HEK293 (cell line): ENCODE data around the gene ADRM1.
A peak's percentile ranks its signal among the peaks of the same experiment; 100 is the strongest.

Experiments used
- GLIS1 ChIP-seq: fragments of 450-650 bp; formaldehyde crosslinking; IDR thresholded peaks from 2 replicates; pipeline ENCODE4 v1.5.1; 2016; ENCODE audit warnings: missing biosample characterization, missing genetic modification characterization
- KLF1 ChIP-seq: fragments of 450-650 bp; formaldehyde crosslinking; IDR thresholded peaks from 2 replicates; pipeline ENCODE4 v1.5.1; 2016; ENCODE audit warnings: missing biosample characterization, missing genetic modification characterization
- PRDM6 ChIP-seq: fragments of 450-650 bp; formaldehyde crosslinking; IDR thresholded peaks from 2 replicates; pipeline ENCODE4 v1.5.1; 2017; ENCODE audit warnings: missing biosample characterization, missing genetic modification characterization
- SP2 ChIP-seq: fragments of 450-650 bp; formaldehyde crosslinking; IDR thresholded peaks from 2 replicates; pipeline ENCODE4 v1.5.1; 2016; ENCODE audit warnings: missing biosample characterization, missing genetic modification characterization
- TCF7L2 ChIP-seq: IDR thresholded peaks from 2 replicates; pipeline ENCODE4 v1.6.1; 2011; ENCODE audit warnings: low read depth, mild to moderate bottlenecking, inconsistent platforms, low read length, moderate library complexity, borderline replicate concordance
- YY2 ChIP-seq: fragments of 450-650 bp; formaldehyde crosslinking; IDR thresholded peaks from 2 replicates; pipeline ENCODE4 v1.5.1; 2016; ENCODE audit warnings: missing biosample characterization, missing genetic modification characterization
- ZBTB11 ChIP-seq: fragments of 450-650 bp; formaldehyde crosslinking; conservative IDR thresholded peaks from 2 replicates; pipeline ENCODE4 v1.5.1; 2016; ENCODE audit warnings: low read depth, missing biosample characterization, missing genetic modification characterization
- ZEB2 ChIP-seq: fragments of 450-650 bp; formaldehyde crosslinking; IDR thresholded peaks from 2 replicates; pipeline ENCODE4 v1.5.1; 2016; ENCODE audit warnings: missing biosample characterization, missing genetic modification characterization
- ZFP3 ChIP-seq: fragments of 450-650 bp; formaldehyde crosslinking; IDR thresholded peaks from 2 replicates; pipeline ENCODE4 v1.5.1; 2016; ENCODE audit warnings: low read depth, missing biosample characterization, missing genetic modification characterization
- ZNF132 ChIP-seq: fragments of 450-650 bp; formaldehyde crosslinking; IDR thresholded peaks from 2 replicates; pipeline ENCODE4 v1.5.1; 2017; ENCODE audit warnings: missing biosample characterization, missing genetic modification characterization, borderline replicate concordance
- ZNF221 ChIP-seq: fragments of 450-650 bp; formaldehyde crosslinking; IDR thresholded peaks from 2 replicates; pipeline ENCODE4 v1.5.1; 2017; ENCODE audit warnings: missing biosample characterization, missing genetic modification characterization, borderline replicate concordance
- ZNF274 ChIP-seq, 2 experiments: fragments of 200-500 bp in 1 of 2; fragments of 450-650 bp in 1 of 2; sonication (Bioruptor generic) in 1 of 2; formaldehyde crosslinking in 1 of 2; IDR thresholded peaks; 2 replicates each; pipeline versions ENCODE4 v1.5.1 to v1.6.1; 2014 to 2016; ENCODE audit warnings: borderline replicate concordance in 1 of 2, inconsistent platforms in 1 of 2, low read length in 1 of 2, missing biosample characterization in 1 of 2, missing genetic modification characterization in 1 of 2
- ZNF362 ChIP-seq: fragments of 450-650 bp; formaldehyde crosslinking; IDR thresholded peaks from 2 replicates; pipeline ENCODE4 v1.5.1; 2016; ENCODE audit warnings: missing biosample characterization, missing genetic modification characterization
- ZNF366 ChIP-seq: fragments of 450-650 bp; formaldehyde crosslinking; conservative IDR thresholded peaks from 2 replicates; pipeline ENCODE4 v1.5.1; 2016; ENCODE audit warnings: missing biosample characterization, missing genetic modification characterization
- ZNF404 ChIP-seq: fragments of 450-650 bp; formaldehyde crosslinking; IDR thresholded peaks from 2 replicates; pipeline ENCODE4 v1.5.1; 2017; ENCODE audit warnings: missing biosample characterization, missing genetic modification characterization
- ZNF549 ChIP-seq: fragments of 450-650 bp; IDR thresholded peaks from 2 replicates; pipeline ENCODE4 v1.5.1; 2018; ENCODE audit warnings: missing biosample characterization, missing genetic modification characterization, mild to moderate bottlenecking, inconsistent platforms, moderate library complexity
- ZNF692 ChIP-seq: fragments of 450-650 bp; formaldehyde crosslinking; IDR thresholded peaks from 2 replicates; pipeline ENCODE4 v1.5.1; 2016; ENCODE audit warnings: missing biosample characterization, missing genetic modification characterization
- ZSCAN23 ChIP-seq: fragments of 450-650 bp; formaldehyde crosslinking; IDR thresholded peaks from 2 replicates; pipeline ENCODE4 v1.5.1; 2016; ENCODE audit warnings: missing biosample characterization, missing genetic modification characterization
- TF ChIP-seq, protein P1 (sequence below): fragments of 450-650 bp; formaldehyde crosslinking; IDR thresholded peaks from 2 replicates; pipeline ENCODE4 v1.5.1; 2016; ENCODE audit warnings: missing biosample characterization, missing genetic modification characterization, low read depth
- TF ChIP-seq, protein P2 (sequence below): fragments of 450-650 bp; formaldehyde crosslinking; IDR thresholded peaks from 2 replicates; pipeline ENCODE4 v1.5.1; 2016; ENCODE audit warnings: missing biosample characterization, missing genetic modification characterization, borderline replicate concordance
- TF ChIP-seq, protein P3 (sequence below): fragments of 450-650 bp; formaldehyde crosslinking; IDR thresholded peaks from 2 replicates; pipeline ENCODE4 v1.5.1; 2017; ENCODE audit warnings: missing biosample characterization, missing genetic modification characterization

Gene ADRM1

DNA sequence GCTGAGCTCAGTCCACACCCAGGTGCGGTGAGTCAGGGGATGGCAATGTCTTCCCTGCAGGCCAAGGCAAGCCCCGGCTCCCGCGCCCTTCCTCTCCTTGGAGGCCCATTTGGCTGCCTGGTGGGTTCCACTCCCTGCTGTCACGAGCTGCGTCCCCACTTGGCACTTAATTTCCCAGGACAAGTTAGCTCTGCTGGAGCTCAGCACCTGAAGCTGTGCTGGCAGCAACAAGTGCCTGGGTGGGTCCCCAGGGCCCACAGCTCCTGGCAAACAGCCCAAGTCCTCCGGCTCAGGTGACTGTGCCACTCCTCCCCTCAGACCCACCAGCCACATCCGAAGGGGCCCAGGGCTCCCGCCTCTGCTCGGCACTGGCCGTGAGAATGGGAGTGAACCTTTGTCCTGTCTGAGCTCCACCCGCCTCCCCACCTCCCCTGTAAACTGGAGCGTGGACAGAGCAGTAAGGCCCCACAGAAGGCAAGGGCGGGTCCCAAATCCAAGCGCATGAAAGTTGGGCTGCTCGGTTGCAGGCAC lies 47.4 kb downstream of the ADRM1 start (continued):
- TF ChIP-seq, protein P1, sequence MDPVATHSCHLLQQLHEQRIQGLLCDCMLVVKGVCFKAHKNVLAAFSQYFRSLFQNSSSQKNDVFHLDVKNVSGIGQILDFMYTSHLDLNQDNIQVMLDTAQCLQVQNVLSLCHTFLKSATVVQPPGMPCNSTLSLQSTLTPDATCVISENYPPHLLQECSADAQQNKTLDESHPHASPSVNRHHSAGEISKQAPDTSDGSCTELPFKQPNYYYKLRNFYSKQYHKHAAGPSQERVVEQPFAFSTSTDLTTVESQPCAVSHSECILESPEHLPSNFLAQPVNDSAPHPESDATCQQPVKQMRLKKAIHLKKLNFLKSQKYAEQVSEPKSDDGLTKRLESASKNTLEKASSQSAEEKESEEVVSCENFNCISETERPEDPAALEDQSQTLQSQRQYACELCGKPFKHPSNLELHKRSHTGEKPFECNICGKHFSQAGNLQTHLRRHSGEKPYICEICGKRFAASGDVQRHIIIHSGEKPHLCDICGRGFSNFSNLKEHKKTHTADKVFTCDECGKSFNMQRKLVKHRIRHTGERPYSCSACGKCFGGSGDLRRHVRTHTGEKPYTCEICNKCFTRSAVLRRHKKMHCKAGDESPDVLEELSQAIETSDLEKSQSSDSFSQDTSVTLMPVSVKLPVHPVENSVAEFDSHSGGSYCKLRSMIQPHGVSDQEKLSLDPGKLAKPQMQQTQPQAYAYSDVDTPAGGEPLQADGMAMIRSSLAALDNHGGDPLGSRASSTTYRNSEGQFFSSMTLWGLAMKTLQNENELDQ (tag by site-specific recombination) = no peak
- TF ChIP-seq ZNF366 = 0 out of 2 replicates have a peak, but pooled peaks have one; percentile 18
- no peak for TF ChIP-seq ZBTB11 (tag by site-specific recombination)
- TF ChIP-seq ZNF362 = no peak
- no peak for TF ChIP-seq ZNF132 (tag by site-specific recombination)
- TF ChIP-seq ZNF692 (tag by site-specific recombination) = peak; percentile 82
- TF ChIP-seq GLIS1 = peak; percentile 93
- TF ChIP-seq ZNF274 (IDR thresholded peaks at IDR 0.05; ENCODE audit: low read length) = no peak
- TF ChIP-seq ZNF274 (tag by site-specific recombination; IDR thresholded peaks at IDR 0.05; ENCODE audit: borderline replicate concordance) = no peak
- TF ChIP-seq ZEB2 (tag by site-specific recombination) = no peak
- no peak for TF ChIP-seq TCF7L2
- TF ChIP-seq, protein P2, sequence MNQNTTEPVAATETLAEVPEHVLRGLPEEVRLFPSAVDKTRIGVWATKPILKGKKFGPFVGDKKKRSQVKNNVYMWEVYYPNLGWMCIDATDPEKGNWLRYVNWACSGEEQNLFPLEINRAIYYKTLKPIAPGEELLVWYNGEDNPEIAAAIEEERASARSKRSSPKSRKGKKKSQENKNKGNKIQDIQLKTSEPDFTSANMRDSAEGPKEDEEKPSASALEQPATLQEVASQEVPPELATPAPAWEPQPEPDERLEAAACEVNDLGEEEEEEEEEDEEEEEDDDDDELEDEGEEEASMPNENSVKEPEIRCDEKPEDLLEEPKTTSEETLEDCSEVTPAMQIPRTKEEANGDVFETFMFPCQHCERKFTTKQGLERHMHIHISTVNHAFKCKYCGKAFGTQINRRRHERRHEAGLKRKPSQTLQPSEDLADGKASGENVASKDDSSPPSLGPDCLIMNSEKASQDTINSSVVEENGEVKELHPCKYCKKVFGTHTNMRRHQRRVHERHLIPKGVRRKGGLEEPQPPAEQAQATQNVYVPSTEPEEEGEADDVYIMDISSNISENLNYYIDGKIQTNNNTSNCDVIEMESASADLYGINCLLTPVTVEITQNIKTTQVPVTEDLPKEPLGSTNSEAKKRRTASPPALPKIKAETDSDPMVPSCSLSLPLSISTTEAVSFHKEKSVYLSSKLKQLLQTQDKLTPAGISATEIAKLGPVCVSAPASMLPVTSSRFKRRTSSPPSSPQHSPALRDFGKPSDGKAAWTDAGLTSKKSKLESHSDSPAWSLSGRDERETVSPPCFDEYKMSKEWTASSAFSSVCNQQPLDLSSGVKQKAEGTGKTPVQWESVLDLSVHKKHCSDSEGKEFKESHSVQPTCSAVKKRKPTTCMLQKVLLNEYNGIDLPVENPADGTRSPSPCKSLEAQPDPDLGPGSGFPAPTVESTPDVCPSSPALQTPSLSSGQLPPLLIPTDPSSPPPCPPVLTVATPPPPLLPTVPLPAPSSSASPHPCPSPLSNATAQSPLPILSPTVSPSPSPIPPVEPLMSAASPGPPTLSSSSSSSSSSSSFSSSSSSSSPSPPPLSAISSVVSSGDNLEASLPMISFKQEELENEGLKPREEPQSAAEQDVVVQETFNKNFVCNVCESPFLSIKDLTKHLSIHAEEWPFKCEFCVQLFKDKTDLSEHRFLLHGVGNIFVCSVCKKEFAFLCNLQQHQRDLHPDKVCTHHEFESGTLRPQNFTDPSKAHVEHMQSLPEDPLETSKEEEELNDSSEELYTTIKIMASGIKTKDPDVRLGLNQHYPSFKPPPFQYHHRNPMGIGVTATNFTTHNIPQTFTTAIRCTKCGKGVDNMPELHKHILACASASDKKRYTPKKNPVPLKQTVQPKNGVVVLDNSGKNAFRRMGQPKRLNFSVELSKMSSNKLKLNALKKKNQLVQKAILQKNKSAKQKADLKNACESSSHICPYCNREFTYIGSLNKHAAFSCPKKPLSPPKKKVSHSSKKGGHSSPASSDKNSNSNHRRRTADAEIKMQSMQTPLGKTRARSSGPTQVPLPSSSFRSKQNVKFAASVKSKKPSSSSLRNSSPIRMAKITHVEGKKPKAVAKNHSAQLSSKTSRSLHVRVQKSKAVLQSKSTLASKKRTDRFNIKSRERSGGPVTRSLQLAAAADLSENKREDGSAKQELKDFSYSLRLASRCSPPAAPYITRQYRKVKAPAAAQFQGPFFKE (tag by site-specific recombination) = no peak
- peak; percentile 53 for TF ChIP-seq SP2 (tag by site-specific recombination)
- TF ChIP-seq KLF1 = peak; percentile 95
- TF ChIP-seq ZNF404 (tag by site-specific recombination) = no peak
- no peak for TF ChIP-seq YY2 (tag by site-specific recombination)
- no peak for TF ChIP-seq ZFP3
- TF ChIP-seq, protein P3, sequence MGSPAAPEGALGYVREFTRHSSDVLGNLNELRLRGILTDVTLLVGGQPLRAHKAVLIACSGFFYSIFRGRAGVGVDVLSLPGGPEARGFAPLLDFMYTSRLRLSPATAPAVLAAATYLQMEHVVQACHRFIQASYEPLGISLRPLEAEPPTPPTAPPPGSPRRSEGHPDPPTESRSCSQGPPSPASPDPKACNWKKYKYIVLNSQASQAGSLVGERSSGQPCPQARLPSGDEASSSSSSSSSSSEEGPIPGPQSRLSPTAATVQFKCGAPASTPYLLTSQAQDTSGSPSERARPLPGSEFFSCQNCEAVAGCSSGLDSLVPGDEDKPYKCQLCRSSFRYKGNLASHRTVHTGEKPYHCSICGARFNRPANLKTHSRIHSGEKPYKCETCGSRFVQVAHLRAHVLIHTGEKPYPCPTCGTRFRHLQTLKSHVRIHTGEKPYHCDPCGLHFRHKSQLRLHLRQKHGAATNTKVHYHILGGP = no peak
- TF ChIP-seq ZSCAN23 = no peak
- TF ChIP-seq PRDM6 = no peak
- TF ChIP-seq ZNF221 = no peak
- no peak for TF ChIP-seq ZNF549 (tag by site-specific recombination)
